Spleen (tissue), 11 donors: Measurements from ENCODE around the gene NEAT1. TPM values are rescaled to one million over a fixed set of nuclear protein-coding genes. Genes with fewer than 3 reads are reported as not detected.

ENCODE experiments used
- DNase-seq: peaks from one replicate; pipeline ENCODE4 v3.0.0-alpha.2; 2020
- H3K27ac ChIP-seq, 8 donors: fragments of 200-600 bp; sonication (generic) in 7 of 8; 1 replicate in 4 of 8; 2 replicates in 4 of 8; pipeline versions ENCODE4 v1.5.0 to v1.8.0; 2016 to 2021; ENCODE audit warnings: inconsistent platforms in 4 of 8, mild to moderate bottlenecking in 4 of 8, moderate library complexity in 1 of 8
- H3K27me3 ChIP-seq, 7 donors: fragments of 200-600 bp; sonication (generic) in 6 of 7; replicated peaks in 1 of 7; 1 replicate in 4 of 7; 2 replicates in 3 of 7; pipeline versions ENCODE4 v1.5.0 to v1.8.0; 2016 to 2021; ENCODE audit warnings: inconsistent platforms in 3 of 7, mild to moderate bottlenecking in 1 of 7
- H3K36me3 ChIP-seq, 6 donors: fragments of 200-600 bp; sonication (generic) in 5 of 6; 1 replicate in 4 of 6; 2 replicates in 2 of 6; pipeline versions ENCODE4 v1.5.0 to v1.8.0; 2016 to 2021; ENCODE audit warnings: inconsistent platforms in 2 of 6
- H3K4me1 ChIP-seq, 6 donors: fragments of 200-600 bp; sonication (generic) in 5 of 6; 1 replicate in 3 of 6; 2 replicates in 3 of 6; pipeline versions ENCODE4 v1.5.0 to v1.8.0; 2016 to 2021; ENCODE audit warnings: inconsistent platforms in 3 of 6
- H3K4me3 ChIP-seq, 8 donors: fragments of 200-600 bp; sonication (generic) in 7 of 8; 1 replicate in 4 of 8; 2 replicates in 4 of 8; pipeline versions ENCODE4 v1.5.0 to v1.8.0; 2016 to 2021; ENCODE audit warnings: inconsistent platforms in 4 of 8, mild to moderate bottlenecking in 4 of 8, moderate library complexity in 2 of 8
- H3K9me3 ChIP-seq, 8 donors: fragments of 200-600 bp; sonication (generic) in 7 of 8; 1 replicate in 4 of 8; 2 replicates in 4 of 8; pipeline versions ENCODE4 v1.5.0 to v1.8.0; 2016 to 2021; ENCODE audit warnings: inconsistent platforms in 4 of 8
- POLR2A ChIP-seq, 3 donors: fragments of 450-650 bp; IDR thresholded peaks; one replicate each; pipeline ENCODE4 v1.5.1; 2017; ENCODE audit warnings: antibody characterized with exemption in 3 of 3, mild to moderate bottlenecking in 1 of 3
- POLR2AphosphoS5 ChIP-seq, 3 donors: sonication (generic); formaldehyde crosslinking; IDR thresholded peaks; one replicate each; pipeline ENCODE4 v1.5.1; 2017; ENCODE audit warnings: antibody characterized with exemption in 3 of 3
- WGBS, 5 donors: extraction: QIAGEN DNeasy Blood & Tissue Kit in 3 of 5; methylation state at CpG; one replicate each; pipeline versions ENCODE4 v1.1.5 to v1.1.7; 2013 to 2018; 5-methylcytosine and 5-hydroxymethylcytosine counted together
- intact Hi-C: fragments of 100-400 bp; cut with DNase I; formaldehyde crosslinking; loops from one replicate; pipeline ENCODE4 v1.15.0; 2023; ENCODE audit warnings: low total_unique reads
- polyA plus RNA-seq, 3 donors: library from polyadenylated mRNA; stranded (reverse); fragments of 200-250 nt; gene quantifications; one replicate each; pipeline ENCODE4 v1.2.1, GENCODE V29; 2013
- total RNA-seq, 7 donors: library from RNA; depleted of rRNA in 3 of 7; stranded (reverse); fragments of >200 nt in 3 of 7; fragmentation: NEBNext Ultra II Directional in 4 of 7; extraction: Animal tissue kit (Norgen Biotek cat#: 25700) in 4 of 7; gene quantifications; one replicate each; pipeline versions ENCODE4 v1.1.0 to v1.2.1, GENCODE V29; 2016 to 2021
- TF ChIP-seq, protein P1 (sequence below), 11 experiments: fragments of 200-600 bp in 7 of 11; fragments of 450-650 bp in 4 of 11; sonication (generic) in 4 of 11; IDR thresholded peaks in 8 of 11; conservative IDR thresholded peaks in 3 of 11; 1 replicate in 7 of 11; 2 replicates in 4 of 11; pipeline versions ENCODE4 v1.4.0 to v1.8.0; 2016 to 2021; ENCODE audit warnings: antibody characterized with exemption in 11 of 11, inconsistent platforms in 4 of 11, mild to moderate bottlenecking in 1 of 11
- donor health status: healthy with polysubstance abuse.
- donor health status: DM: no; HTN: no; CAD: no; lungs with moderate emphysema.
- donor health status: DM: no; HTN: no; CAD: no.
- donor health status: Bipolar disorder and iron deficiency.
- donor health status: healthy.
- donor health status: DM: no; HTN: no; CAD: no.
- donor health status: DM: yes; HTN: yes; CAD: no.

NEAT1 gene
- total and polyA plus RNA-seq, 10 donors: 266 to 1,804 (median 874) TPM

DNA sequence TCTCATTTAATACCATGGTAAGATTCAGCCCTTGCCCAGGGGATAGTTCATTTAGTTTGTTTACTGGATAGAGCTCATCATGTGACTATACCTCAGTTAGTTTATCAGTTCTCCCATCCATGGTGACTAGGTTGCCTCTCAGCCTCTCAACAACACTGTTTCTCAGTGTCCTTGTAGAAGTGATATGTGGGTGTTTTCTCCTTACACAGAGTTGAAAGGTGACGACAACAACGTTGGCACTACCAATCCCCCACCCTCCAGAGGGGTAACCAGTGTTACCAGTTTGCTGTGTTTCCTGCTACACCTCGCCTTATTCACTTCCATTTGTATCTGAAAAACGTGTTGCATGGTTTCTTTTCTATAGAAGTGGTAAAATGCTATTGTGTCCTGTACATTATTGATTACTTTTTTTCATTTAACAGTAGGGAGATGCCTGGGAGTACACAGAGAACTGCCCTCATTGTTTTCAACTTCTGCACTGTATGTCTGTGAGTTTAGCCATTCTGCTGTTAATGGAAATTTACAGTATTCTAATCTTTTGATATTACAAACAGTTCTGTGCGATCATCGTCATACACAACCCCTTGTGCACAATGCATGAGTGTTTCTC is 11.6 kb downstream of the NEAT1 start:
- 62 to 75% (median 70%) methylated on average over 6 of the region's 6 CpGs for WGBS, 5 donors
- intact Hi-C loops: loop anchor here (5.0 kb wide), 1 partner anchor 73 kb away; no protein-coding TSS in a partner anchor
- no peaks in the 10 kb centered on the region for H3K27me3 ChIP-seq
- peak overlapping the region in 4 of 8 donors; percentile 97 to 100 (median 98) for H3K27ac ChIP-seq
- H3K4me3 ChIP-seq: peak overlapping the region in 1 of 8 donors; percentile 39
- DNase-seq: no peak
- H3K9me3 ChIP-seq: no peaks in the 10 kb centered on the region
- TF ChIP-seq POLR2A (IDR thresholded peaks at IDR 0.05) (no peak), POLR2AphosphoS5 (IDR thresholded peaks at IDR 0.05) (peak in 2 of 3 donors; percentile 19 to 76)
- H3K4me1 ChIP-seq: peaks cover 41 to 100% (median 96%) of the 10 kb centered on the region in 6 donors
- peaks cover 0 to 90% (median 44%) of the 10 kb centered on the region in 6 donors for H3K36me3 ChIP-seq

DNA sequence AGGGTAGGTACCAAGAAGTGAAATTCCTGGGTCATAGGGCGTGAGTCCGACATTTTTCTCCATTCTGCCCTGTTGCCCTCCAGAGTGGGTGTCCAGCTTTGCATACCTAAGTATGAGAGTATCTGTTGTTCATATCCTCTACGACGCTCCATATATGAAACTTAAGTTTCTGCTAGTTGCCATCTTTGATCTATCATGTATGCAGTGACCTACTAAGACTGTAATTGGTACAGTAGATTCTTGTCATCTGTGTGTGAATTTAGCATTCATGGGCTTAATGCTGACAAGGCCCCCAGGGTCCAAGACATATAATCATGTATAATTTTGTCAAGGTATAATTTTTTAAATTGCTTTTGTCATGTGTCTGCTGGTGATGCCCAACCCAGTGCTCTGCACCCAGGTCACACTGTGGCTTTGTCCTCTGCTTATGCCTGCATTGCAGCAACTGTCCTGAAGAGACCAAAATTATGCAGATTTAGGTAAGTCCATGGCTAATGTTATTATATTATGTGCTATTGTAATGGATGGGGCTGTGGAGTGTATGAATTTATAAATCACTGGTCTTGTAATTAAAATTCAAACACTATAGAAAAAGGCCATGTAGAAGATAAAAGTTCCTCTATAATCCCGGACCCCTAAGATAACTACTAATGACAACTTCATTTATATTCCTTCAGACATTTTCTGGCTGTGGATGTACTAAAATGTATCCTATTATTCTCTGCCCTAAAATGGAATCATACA is 12.2 kb downstream of the NEAT1 start:
- TF ChIP-seq POLR2AphosphoS5 (IDR thresholded peaks at IDR 0.05): peak in 1 of 3 donors; percentile 68
- TF ChIP-seq POLR2A (IDR thresholded peaks at IDR 0.05): no peak
- TF ChIP-seq, protein P1, sequence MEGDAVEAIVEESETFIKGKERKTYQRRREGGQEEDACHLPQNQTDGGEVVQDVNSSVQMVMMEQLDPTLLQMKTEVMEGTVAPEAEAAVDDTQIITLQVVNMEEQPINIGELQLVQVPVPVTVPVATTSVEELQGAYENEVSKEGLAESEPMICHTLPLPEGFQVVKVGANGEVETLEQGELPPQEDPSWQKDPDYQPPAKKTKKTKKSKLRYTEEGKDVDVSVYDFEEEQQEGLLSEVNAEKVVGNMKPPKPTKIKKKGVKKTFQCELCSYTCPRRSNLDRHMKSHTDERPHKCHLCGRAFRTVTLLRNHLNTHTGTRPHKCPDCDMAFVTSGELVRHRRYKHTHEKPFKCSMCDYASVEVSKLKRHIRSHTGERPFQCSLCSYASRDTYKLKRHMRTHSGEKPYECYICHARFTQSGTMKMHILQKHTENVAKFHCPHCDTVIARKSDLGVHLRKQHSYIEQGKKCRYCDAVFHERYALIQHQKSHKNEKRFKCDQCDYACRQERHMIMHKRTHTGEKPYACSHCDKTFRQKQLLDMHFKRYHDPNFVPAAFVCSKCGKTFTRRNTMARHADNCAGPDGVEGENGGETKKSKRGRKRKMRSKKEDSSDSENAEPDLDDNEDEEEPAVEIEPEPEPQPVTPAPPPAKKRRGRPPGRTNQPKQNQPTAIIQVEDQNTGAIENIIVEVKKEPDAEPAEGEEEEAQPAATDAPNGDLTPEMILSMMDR (IDR thresholded peaks at IDR 0.05 in 8 of 11, conservative IDR thresholded peaks at IDR 0.05 in 3 of 11): no peak
- intact Hi-C loops: loop anchor here (5.0 kb wide), 1 partner anchor 72 kb away; no protein-coding TSS in a partner anchor
- H3K9me3 ChIP-seq: no peaks in the 10 kb centered on the region
- no peak for DNase-seq
- peak overlapping the region in 6 of 8 donors; percentile 4 to 100 (median 98) for H3K27ac ChIP-seq
- peaks cover 0 to 97% (median 44%) of the 10 kb centered on the region in 6 donors for H3K36me3 ChIP-seq
- no peaks in the 10 kb centered on the region for H3K27me3 ChIP-seq
- 75 to 93% (median 84%) methylated on average over 5 of the region's 5 CpGs for WGBS, 5 donors
- peaks cover 43 to 100% (median 95%) of the 10 kb centered on the region in 6 donors for H3K4me1 ChIP-seq
- peak overlapping the region in 1 of 8 donors; percentile 39 for H3K4me3 ChIP-seq

DNA sequence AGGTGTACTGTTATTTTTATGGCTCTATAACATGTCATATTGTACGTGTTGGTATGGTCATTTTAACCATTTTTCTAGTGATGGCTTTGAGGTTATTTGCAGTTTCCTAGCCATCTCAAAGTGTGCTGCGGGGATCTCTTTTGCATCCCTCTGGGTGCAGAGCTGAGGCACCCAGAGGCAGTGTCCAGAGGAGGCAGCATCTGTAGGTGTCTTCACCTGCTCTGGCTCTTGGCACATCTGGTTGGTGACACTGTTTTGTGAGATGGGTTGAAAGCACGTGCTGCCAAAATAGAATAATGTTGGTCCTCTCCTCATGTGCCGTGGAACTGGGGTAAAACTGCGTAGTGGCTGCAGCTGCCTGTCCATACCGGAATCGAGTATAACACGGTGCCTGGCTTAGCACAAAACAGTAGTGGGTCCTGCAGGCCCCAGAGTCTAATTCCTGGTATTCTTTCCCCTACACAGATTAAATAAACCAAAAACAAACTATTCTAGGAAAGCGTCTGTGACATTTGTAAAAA is 12.9 kb downstream of the NEAT1 start:
- H3K27me3 ChIP-seq: no peaks in the 10 kb centered on the region
- TF ChIP-seq, protein P1 (IDR thresholded peaks at IDR 0.05 in 8 of 11, conservative IDR thresholded peaks at IDR 0.05 in 3 of 11): no peak
- peak in 1 of 3 donors; percentile 17 for TF ChIP-seq POLR2A (IDR thresholded peaks at IDR 0.05)
- TF ChIP-seq POLR2AphosphoS5 (IDR thresholded peaks at IDR 0.05): peak in 1 of 3 donors; percentile 75
- peak overlapping the region in 1 of 8 donors; percentile 39 for H3K4me3 ChIP-seq
- intact Hi-C loops: no loop called here
- peaks cover 0 to 97% (median 44%) of the 10 kb centered on the region in 6 donors for H3K36me3 ChIP-seq
- H3K27ac ChIP-seq: peak overlapping the region in 6 of 8 donors; percentile 4 to 100 (median 98)
- 88 to 95% (median 90%) methylated on average over 9 of the region's 9 CpGs for WGBS, 5 donors
- no peaks in the 10 kb centered on the region for H3K9me3 ChIP-seq
- DNase-seq: peak; percentile 32
- peaks cover 42 to 100% (median 95%) of the 10 kb centered on the region in 6 donors for H3K4me1 ChIP-seq

DNA sequence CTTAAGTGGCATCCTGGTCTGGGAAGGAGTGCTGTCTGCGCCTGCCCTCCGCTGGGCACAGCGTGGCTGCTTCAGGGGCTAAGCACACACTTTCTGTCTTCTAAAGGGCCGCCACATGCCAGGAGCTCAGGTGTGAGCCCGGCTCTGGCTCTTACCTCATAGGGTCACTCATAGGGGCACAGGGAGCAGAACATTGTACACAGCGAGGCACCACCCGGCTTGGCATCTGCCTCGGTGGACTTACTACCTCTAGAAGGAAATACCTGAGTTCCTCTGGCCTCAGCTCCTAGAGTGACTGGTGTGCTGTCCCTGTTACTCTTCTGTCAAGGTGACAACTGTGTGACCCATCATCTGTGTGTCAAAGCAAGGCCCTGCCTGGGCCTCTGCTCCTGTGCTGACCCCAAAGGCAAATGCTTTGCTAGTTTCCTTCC is 13.4 kb downstream of the NEAT1 start:
- Histone ChIP-seq H3K27ac (peak overlapping the region in 6 of 8 donors; percentile 17 to 100 (median 98)), H3K36me3 (peaks cover 0 to 100% (median 44%) of the 10 kb centered on the region in 6 donors)
- 84 to 93% (median 91%) methylated on average over 8 of the region's 8 CpGs for WGBS, 5 donors

More for the DNA sequence above, 13.4 kb downstream of the NEAT1 start:
- H3K4me1 ChIP-seq: peaks cover 40 to 100% (median 95%) of the 10 kb centered on the region in 6 donors
- H3K9me3 ChIP-seq: no peaks in the 10 kb centered on the region
- TF ChIP-seq POLR2AphosphoS5 (IDR thresholded peaks at IDR 0.05): peak; percentile 2 to 81 (median 80)
- no peak for TF ChIP-seq POLR2A (IDR thresholded peaks at IDR 0.05)
- DNase-seq: peak; percentile 68
- H3K4me3 ChIP-seq: peak overlapping the region in 1 of 8 donors; percentile 39
- H3K27me3 ChIP-seq: no peaks in the 10 kb centered on the region
- intact Hi-C loops: no loop called here
